ENCODE measurements around the gene PLSCR3. TPM values are rescaled to one million over a fixed set of nuclear protein-coding genes. Genes with fewer than 3 reads are reported as not detected.

Gene PLSCR3
- total RNA-seq, 2 experiments from 2014 or later: 15.3 to 23.1 TPM

- Histone ChIP-seq H4K20me1 (ENCODE audit: insufficient read depth, low read length) (no peaks in the 10 kb centered on the region), H3K9me2 (ENCODE audit: insufficient read depth, low read length) (no peaks in the 10 kb centered on the region), H3K27ac (ENCODE audit: low read depth, low read length, poor library complexity, severe bottlenecking) (no peak overlapping the region), H3K9me3 (ENCODE audit: low read length) (no peaks in the 10 kb centered on the region), H3K36me3 (ENCODE audit: insufficient read depth, low read length) (no peaks in the 10 kb centered on the region), H2AFZ (ENCODE audit: low read length) (no peak overlapping the region), H3K4me1 (ENCODE audit: insufficient read depth, low read length, poor library complexity, severe bottlenecking) (no peaks in the 10 kb centered on the region), H3K79me2 (ENCODE audit: insufficient read depth, low read depth, low read length) (no peaks in the 10 kb centered on the region), H3K4me2 (ENCODE audit: low read length) (no peak overlapping the region), H3K4me3 (ENCODE audit: low read depth, low read length, poor library complexity, severe bottlenecking) (no peak overlapping the region)
- DNase-seq (ENCODE audit: low spot score): no peak
- CTCF ChIA-PET (ENCODE audit: unreplicated experiment): no interaction called here
- intact Hi-C loops (cut with micrococcal nuclease; ENCODE audit: unreplicated experiment): no loop called here
- POLR2A ChIA-PET: no interaction called here
- no TSS peak for BruUV-seq (replicated peaks)
- TF ChIP-seq CTCF (conservative IDR thresholded peaks at IDR 0.05; ENCODE audit: low read length) (no peak), EZH2phosphoT487 (IDR thresholded peaks at IDR 0.05; ENCODE audit: borderline replicate concordance, low read depth, low read length) (no peak)
Measured at GRCh38 chr17:7409716-7410115, 15.4 kb upstream of the PLSCR3 start.

DNA sequence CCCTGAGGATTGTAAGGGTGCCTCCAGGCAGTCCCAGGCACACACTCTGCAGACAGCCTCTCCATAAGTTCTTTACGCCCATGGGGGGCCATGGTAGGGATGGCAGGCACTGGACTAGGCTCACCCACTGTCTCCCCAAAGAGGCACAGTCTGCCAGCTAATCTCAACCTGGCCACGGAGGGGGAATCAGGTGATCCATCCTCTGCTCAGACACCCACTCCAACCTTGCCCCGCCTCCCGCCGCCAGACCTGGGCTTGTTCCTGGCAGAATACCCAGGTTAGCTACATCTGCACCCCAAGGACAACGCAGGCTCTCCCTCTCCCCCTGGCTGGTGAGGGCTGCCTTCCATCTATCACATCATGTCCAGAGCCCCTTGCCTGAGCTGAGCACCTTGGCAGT is 14.5 kb upstream of the PLSCR3 start:
- DNase-seq (ENCODE audit: low spot score): no peak
- Histone ChIP-seq H3K4me1 (ENCODE audit: insufficient read depth, low read length, poor library complexity, severe bottlenecking) (no peaks in the 10 kb centered on the region), H3K79me2 (ENCODE audit: insufficient read depth, low read depth, low read length) (no peaks in the 10 kb centered on the region), H3K36me3 (ENCODE audit: insufficient read depth, low read length) (no peaks in the 10 kb centered on the region), H3K9me3 (ENCODE audit: low read length) (no peaks in the 10 kb centered on the region), H3K4me2 (ENCODE audit: low read length) (no peak overlapping the region), H2AFZ (ENCODE audit: low read length) (no peak overlapping the region), H3K27ac (ENCODE audit: low read depth, low read length, poor library complexity, severe bottlenecking) (no peak overlapping the region), H3K9me2 (ENCODE audit: insufficient read depth, low read length) (no peaks in the 10 kb centered on the region), H3K4me3 (ENCODE audit: low read depth, low read length, poor library complexity, severe bottlenecking) (no peak overlapping the region), H4K20me1 (ENCODE audit: insufficient read depth, low read length) (no peaks in the 10 kb centered on the region)
- intact Hi-C loops (cut with micrococcal nuclease; ENCODE audit: unreplicated experiment): no loop called here
- TF ChIP-seq CTCF (conservative IDR thresholded peaks at IDR 0.05; ENCODE audit: low read length): no peak
- no peak for TF ChIP-seq EZH2phosphoT487 (IDR thresholded peaks at IDR 0.05; ENCODE audit: borderline replicate concordance, low read depth, low read length)
- POLR2A ChIA-PET: no interaction called here
- CTCF ChIA-PET (ENCODE audit: unreplicated experiment): no interaction called here
- no TSS peak for BruUV-seq (replicated peaks)

DNA sequence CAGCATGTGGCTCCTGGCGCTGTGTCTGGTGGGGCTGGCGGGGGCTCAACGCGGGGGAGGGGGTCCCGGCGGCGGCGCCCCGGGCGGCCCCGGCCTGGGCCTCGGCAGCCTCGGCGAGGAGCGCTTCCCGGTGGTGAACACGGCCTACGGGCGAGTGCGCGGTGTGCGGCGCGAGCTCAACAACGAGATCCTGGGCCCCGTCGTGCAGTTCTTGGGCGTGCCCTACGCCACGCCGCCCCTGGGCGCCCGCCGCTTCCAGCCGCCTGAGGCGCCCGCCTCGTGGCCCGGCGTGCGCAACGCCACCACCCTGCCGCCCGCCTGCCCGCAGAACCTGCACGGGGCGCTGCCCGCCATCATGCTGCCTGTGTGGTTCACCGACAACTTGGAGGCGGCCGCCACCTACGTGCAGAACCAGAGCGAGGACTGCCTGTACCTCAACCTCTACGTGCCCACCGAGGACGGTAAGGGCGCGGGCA is 14.0 kb upstream of the PLSCR3 start:
- intact Hi-C loops (cut with micrococcal nuclease; ENCODE audit: unreplicated experiment): no loop called here
- no peaks in the 10 kb centered on the region for H3K36me3 ChIP-seq (ENCODE audit: insufficient read depth, low read length)
- no peaks in the 10 kb centered on the region for H4K20me1 ChIP-seq (ENCODE audit: insufficient read depth, low read length)
- DNase-seq (ENCODE audit: low spot score): no peak
- H3K4me1 ChIP-seq (ENCODE audit: insufficient read depth, low read length, poor library complexity, severe bottlenecking): peaks cover under 1% of the 10 kb centered on the region
- no peak overlapping the region for H3K4me3 ChIP-seq (ENCODE audit: low read depth, low read length, poor library complexity, severe bottlenecking)
- H3K79me2 ChIP-seq (ENCODE audit: insufficient read depth, low read depth, low read length): no peaks in the 10 kb centered on the region
- H3K27ac ChIP-seq (ENCODE audit: low read depth, low read length, poor library complexity, severe bottlenecking): no peak overlapping the region
- POLR2A ChIA-PET: no interaction called here
- no peak overlapping the region for H3K4me2 ChIP-seq (ENCODE audit: low read length)
- CTCF ChIA-PET (ENCODE audit: unreplicated experiment): no interaction called here
- TF ChIP-seq CTCF (conservative IDR thresholded peaks at IDR 0.05; ENCODE audit: low read length) (no peak), EZH2phosphoT487 (IDR thresholded peaks at IDR 0.05; ENCODE audit: borderline replicate concordance, low read depth, low read length) (no peak)
- no TSS peak for BruUV-seq (replicated peaks)
- H3K9me2 ChIP-seq (ENCODE audit: insufficient read depth, low read length): no peaks in the 10 kb centered on the region
- H2AFZ ChIP-seq (ENCODE audit: low read length): no peak overlapping the region
- no peaks in the 10 kb centered on the region for H3K9me3 ChIP-seq (ENCODE audit: low read length)

Data from OCI-LY7 (cell line).